ENCODE data around the gene CLEC16A. TPM values are rescaled to one million over a fixed set of nuclear protein-coding genes. Genes with fewer than 3 reads are reported as not detected.

CLEC16A gene
- total RNA-seq, 1 donor from 2014 or later, result 57.6 TPM

DNA sequence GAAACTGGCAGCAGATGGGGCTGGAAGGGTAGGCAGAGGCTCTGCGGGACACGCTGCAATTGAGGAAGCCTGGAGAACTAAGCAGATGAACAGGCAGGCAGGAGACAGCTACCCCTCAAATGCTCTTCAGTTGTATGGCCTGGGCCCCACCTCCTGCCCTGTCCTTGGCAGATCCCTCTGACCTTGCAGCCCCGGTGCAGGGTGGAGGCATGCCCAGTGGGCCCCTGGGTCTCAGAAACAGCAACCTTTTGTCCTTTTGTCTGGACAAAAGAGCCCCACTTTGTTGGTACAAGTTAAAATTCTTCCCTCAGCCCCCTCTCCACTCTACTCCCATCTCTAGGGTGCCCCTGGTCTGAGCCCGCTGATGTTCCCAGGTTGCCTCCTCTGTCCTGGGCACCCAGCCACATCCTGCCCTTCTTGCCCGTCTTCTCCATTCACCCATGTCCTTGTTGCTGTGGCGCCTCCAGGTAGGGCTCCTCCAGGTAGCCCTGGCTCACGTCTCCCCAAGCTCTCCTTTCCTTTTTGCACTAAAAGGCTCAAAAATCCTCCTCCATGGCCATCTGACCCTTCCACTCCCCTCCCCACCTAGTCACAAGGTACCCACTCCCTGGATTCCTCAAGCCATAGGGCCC is 136.8 kb downstream of the CLEC16A start:
- TF ChIP-seq CTCF (IDR thresholded peaks at IDR 0.05), result no peak
- peak overlapping the region; percentile 11 for H3K4me3 Mint-ChIP-seq
- ATAC-seq (ENCODE audit: low read depth), result no peak

DNA sequence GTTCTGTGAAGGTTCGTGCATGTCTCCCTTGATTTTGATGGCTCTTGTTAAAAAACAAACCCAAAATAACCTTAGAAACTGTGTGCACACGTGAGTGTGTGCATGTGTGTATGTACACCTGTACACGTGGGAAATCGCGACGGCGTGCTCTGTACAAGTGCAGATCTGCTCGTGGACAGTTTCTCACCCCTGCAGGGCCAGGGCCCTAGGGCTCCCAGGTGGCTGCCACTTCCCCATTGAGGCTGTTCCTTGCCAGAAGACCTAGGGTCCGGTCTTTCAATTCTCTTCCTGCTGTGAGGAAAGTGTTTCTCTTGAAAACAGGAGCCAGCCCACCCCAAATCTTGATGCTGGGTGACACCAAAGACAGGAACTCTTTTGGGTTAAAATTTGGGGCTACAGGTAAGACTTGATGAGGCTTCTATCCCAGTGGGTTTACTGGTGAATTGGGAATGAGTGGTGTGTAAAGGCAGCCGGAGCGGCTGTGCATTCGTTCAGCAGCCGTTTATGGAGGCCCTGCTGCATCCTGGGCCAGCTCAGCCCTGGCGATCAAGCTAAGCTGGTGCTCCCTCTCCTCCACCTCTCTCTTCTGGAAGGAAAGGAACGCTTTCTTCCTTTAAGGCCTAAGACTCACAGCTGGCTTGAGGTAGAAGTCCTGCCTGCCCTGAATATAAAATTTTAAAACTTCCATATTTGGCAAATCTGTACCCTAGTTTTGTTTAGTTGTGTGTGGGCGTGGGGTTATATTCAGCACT is 137.9 kb downstream of the CLEC16A start:
- DNase-seq (no peak), ATAC-seq (ENCODE audit: low read depth) (no peak)
- intact Hi-C loops (cut with micrococcal nuclease), result no loop called here
- H3K9me3 Mint-ChIP-seq, result no peaks in the 10 kb centered on the region
- H3K36me3 Mint-ChIP-seq (ENCODE audit: low read depth), result peaks cover 44% of the 10 kb centered on the region
- H3K27ac Mint-ChIP-seq, result peak overlapping the region; percentile 42
- H3K4me1 Mint-ChIP-seq, result peaks cover 62% of the 10 kb centered on the region
- ChIA-PET CTCF (interaction anchor here (0.6 kb wide), 1 partner anchor 12 kb away, joined by 6 read pairs; no protein-coding TSS in a partner anchor), POLR2A (interaction anchor here (0.8 to 1.4 kb wide), 4 partner anchors 12 to 173 kb away, joined by 3 to 4 read pairs (median 4); partner anchors contain the start of genes DEXI and SOCS1)
- H3K27me3 Mint-ChIP-seq, result no peaks in the 10 kb centered on the region
- TF ChIP-seq CTCF (IDR thresholded peaks at IDR 0.05), result no peak
- H3K4me3 Mint-ChIP-seq, result no peak overlapping the region

More for the DNA sequence above, 136.8 kb downstream of the CLEC16A start:
- CTCF ChIA-PET, result no interaction called here
- POLR2A ChIA-PET, result interaction anchor here (0.6 to 5.0 kb wide), 4 partner anchors 11 to 139 kb away, joined by 3 to 82 read pairs (median 14); partner anchors contain the start of gene DEXI
- intact Hi-C loops (cut with micrococcal nuclease), result no loop called here
- no peak for DNase-seq
- Mint-ChIP-seq H3K27ac (peak overlapping the region; percentile 95), H3K36me3 (ENCODE audit: low read depth) (peaks cover 42% of the 10 kb centered on the region), H3K9me3 (no peaks in the 10 kb centered on the region), H3K27me3 (no peaks in the 10 kb centered on the region), H3K4me1 (peaks cover 65% of the 10 kb centered on the region)

DNA sequence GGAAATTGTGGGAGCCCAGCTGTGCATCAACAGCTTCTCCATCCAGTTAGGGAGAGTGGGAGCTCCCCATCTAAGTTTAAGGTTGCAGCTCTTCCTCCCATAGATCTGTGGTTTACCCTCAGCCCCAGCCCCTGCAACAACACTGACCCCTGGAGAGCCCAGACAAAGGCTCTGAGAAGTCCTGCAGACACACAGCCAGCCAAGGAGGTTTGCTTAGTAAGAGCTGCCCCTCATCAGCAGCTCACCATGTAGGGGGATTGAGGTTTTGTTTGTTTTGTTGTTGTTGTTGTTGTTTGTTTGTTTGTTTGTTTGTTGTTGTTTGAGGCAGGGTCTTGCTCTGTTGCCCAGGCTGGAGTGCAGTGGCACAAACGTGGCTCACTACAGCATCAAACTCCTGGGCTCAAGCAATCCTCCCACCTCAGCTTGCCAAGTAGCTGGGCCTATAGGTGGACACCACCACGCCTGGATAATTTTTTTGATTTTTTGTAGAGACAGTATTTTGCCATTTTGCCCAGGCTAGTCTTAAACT is 138.6 kb downstream of the CLEC16A start:
- Mint-ChIP-seq H3K9me3 (no peaks in the 10 kb centered on the region), H3K27me3 (no peaks in the 10 kb centered on the region), H3K36me3 (ENCODE audit: low read depth) (peaks cover 44% of the 10 kb centered on the region), H3K4me1 (peaks cover 62% of the 10 kb centered on the region), H3K4me3 (no peak overlapping the region), H3K27ac (peak overlapping the region; percentile 38)
- DNase-seq (no peak), ATAC-seq (ENCODE audit: low read depth) (no peak)
- CTCF ChIA-PET, result interaction anchor here (0.6 kb wide), 1 partner anchor 12 kb away, joined by 6 read pairs; no protein-coding TSS in a partner anchor
- intact Hi-C loops (cut with micrococcal nuclease), result no loop called here
- TF ChIP-seq CTCF (IDR thresholded peaks at IDR 0.05), result no peak
- POLR2A ChIA-PET, result interaction anchor here (0.8 to 1.4 kb wide), 3 partner anchors 11 to 172 kb away, joined by 4 read pairs; partner anchors contain the start of gene SOCS1

- ATAC-seq (ENCODE audit: low read depth), result no peak
- ChIA-PET POLR2A (no interaction called here), CTCF (no interaction called here)
- Mint-ChIP-seq H3K9me3 (no peaks in the 10 kb centered on the region), H3K27me3 (no peaks in the 10 kb centered on the region), H3K4me3 (no peak overlapping the region), H3K27ac (peak overlapping the region; percentile 59), H3K4me1 (peaks cover 59% of the 10 kb centered on the region), H3K36me3 (ENCODE audit: low read depth) (peaks cover 45% of the 10 kb centered on the region)
- intact Hi-C loops (cut with micrococcal nuclease), result no loop called here
- no peak for TF ChIP-seq CTCF (IDR thresholded peaks at IDR 0.05)
- DNase-seq, result no peak
Measured at GRCh38 chr16:11084484-11084875, 140.1 kb downstream of the CLEC16A start.
